ENCODE data around the gene SLC18B1. TPM values are rescaled to one million over a fixed set of nuclear protein-coding genes. Genes with fewer than 3 reads are reported as not detected.

Gene SLC18B1
- total and polyA plus RNA-seq, 10 of the 15 experiments (the other 5 are each of a cell fraction or from before 2014, with no cell fraction given) = 3.5 to 11.8 (median 7.1) TPM

DNA sequence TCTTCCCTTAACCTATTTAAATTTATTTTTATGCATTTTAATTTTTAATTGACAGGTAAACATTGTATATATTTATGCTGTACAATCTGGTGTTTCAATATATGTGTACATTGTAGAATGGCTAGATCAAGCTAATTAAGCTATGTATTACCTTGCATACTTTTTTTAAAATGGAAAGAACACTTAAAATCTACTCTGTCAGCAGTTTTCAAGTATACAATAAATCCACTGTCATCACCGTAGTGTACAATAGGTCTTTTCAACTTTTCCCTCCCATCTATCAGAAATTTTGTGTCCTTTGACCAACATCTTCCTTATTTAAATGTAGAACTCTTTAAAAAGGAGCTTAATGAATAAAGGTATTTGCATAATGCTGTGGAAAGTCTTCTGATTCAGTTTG is 43.5 kb upstream of the SLC18B1 start:
- DNase-seq (ENCODE audit: low read depth, low spot score) (no peak), ATAC-seq (no peak), FAIRE-seq (peak; percentile 31)
- Histone ChIP-seq H4K20me1 (ENCODE audit: control insufficient read depth, insufficient read depth) (no peaks in the 10 kb centered on the region), H3K27ac (ENCODE audit: control insufficient read depth, insufficient read depth) (no peak overlapping the region), H3K9ac (ENCODE audit: control insufficient read depth, insufficient read depth, low read length) (no peak overlapping the region), H3K4me3 (no peak overlapping the region), H3K4me1 (ENCODE audit: control insufficient read depth, insufficient read depth, low read length) (no peaks in the 10 kb centered on the region), H3K79me2 (ENCODE audit: control insufficient read depth, insufficient read depth, low read length) (no peaks in the 10 kb centered on the region), H3K9me3 (replicated peaks; ENCODE audit: control insufficient read depth, insufficient read depth, low read length) (no peaks in the 10 kb centered on the region), H3K36me3 (ENCODE audit: control insufficient read depth in 2 of 2, insufficient read depth in 2 of 2, low read length in 1 of 2) (no peaks in the 10 kb centered on the region), H3K4me2 (ENCODE audit: control insufficient read depth, insufficient read depth) (no peak overlapping the region), H2AFZ (ENCODE audit: control insufficient read depth, low read depth, low read length) (no peak overlapping the region), H3K27me3 (replicated peaks in 1 of 2; ENCODE audit: control insufficient read depth in 2 of 2, insufficient read depth in 2 of 2, low read length in 1 of 2) (no peaks in the 10 kb centered on the region)
- SMC1A ChIA-PET (ENCODE audit: uncharacterized antibody, unreplicated experiment) = no interaction called here
- POLR2A ChIA-PET = no interaction called here
- in situ Hi-C loops (cut with MboI) (no loop called here), intact Hi-C loops (cut with micrococcal nuclease; ENCODE audit: unreplicated experiment) (no loop called here)
- CTCF ChIA-PET = interaction anchor here (1.0 kb wide), 1 partner anchor 19 kb away, joined by 3 read pairs; no protein-coding TSS in a partner anchor
- TF ChIP-seq RAD21 (IDR thresholded peaks at IDR 0.05; ENCODE audit: insufficient read depth, low read depth, low read length) (no peak), TCF7 (IDR thresholded peaks at IDR 0.05; ENCODE audit: borderline replicate concordance) (no peak), BRCA1 (IDR thresholded peaks at IDR 0.05; ENCODE audit: low read depth, low read length) (no peak), DPF2 (IDR thresholded peaks at IDR 0.05) (no peak), EED (IDR thresholded peaks at IDR 0.05; ENCODE audit: low read depth) (no peak), ASH2L (IDR thresholded peaks at IDR 0.05; ENCODE audit: borderline replicate concordance, low read depth) (no peak), CHD1 (IDR thresholded peaks at IDR 0.05; ENCODE audit: low read depth, low read length) (no peak), LARP7 (IDR thresholded peaks at IDR 0.05) (no peak), POLR2AphosphoS2 (IDR thresholded peaks at IDR 0.05; ENCODE audit: low read depth, low read length) (no peak), NR2C2 (IDR thresholded peaks at IDR 0.05; ENCODE audit: borderline replicate concordance, control insufficient read depth, insufficient read length, low read depth) (no peak), TARDBP (IDR thresholded peaks at IDR 0.05; ENCODE audit: borderline replicate concordance) (no peak), SMAD1 (IDR thresholded peaks at IDR 0.05; ENCODE audit: low read depth, partially characterized antibody) (no peak), KDM1A (IDR thresholded peaks at IDR 0.05; ENCODE audit: borderline replicate concordance) (no peak), CHD4 (IDR thresholded peaks at IDR 0.05) (no peak)
- TF ChIP-seq, protein P1, sequence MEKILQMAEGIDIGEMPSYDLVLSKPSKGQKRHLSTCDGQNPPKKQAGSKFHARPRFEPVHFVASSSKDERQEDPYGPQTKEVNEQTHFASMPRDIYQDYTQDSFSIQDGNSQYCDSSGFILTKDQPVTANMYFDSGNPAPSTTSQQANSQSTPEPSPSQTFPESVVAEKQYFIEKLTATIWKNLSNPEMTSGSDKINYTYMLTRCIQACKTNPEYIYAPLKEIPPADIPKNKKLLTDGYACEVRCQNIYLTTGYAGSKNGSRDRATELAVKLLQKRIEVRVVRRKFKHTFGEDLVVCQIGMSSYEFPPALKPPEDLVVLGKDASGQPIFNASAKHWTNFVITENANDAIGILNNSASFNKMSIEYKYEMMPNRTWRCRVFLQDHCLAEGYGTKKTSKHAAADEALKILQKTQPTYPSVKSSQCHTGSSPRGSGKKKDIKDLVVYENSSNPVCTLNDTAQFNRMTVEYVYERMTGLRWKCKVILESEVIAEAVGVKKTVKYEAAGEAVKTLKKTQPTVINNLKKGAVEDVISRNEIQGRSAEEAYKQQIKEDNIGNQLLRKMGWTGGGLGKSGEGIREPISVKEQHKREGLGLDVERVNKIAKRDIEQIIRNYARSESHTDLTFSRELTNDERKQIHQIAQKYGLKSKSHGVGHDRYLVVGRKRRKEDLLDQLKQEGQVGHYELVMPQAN (conservative IDR thresholded peaks at IDR 0.05) = no peak
- TF ChIP-seq, protein P2, sequence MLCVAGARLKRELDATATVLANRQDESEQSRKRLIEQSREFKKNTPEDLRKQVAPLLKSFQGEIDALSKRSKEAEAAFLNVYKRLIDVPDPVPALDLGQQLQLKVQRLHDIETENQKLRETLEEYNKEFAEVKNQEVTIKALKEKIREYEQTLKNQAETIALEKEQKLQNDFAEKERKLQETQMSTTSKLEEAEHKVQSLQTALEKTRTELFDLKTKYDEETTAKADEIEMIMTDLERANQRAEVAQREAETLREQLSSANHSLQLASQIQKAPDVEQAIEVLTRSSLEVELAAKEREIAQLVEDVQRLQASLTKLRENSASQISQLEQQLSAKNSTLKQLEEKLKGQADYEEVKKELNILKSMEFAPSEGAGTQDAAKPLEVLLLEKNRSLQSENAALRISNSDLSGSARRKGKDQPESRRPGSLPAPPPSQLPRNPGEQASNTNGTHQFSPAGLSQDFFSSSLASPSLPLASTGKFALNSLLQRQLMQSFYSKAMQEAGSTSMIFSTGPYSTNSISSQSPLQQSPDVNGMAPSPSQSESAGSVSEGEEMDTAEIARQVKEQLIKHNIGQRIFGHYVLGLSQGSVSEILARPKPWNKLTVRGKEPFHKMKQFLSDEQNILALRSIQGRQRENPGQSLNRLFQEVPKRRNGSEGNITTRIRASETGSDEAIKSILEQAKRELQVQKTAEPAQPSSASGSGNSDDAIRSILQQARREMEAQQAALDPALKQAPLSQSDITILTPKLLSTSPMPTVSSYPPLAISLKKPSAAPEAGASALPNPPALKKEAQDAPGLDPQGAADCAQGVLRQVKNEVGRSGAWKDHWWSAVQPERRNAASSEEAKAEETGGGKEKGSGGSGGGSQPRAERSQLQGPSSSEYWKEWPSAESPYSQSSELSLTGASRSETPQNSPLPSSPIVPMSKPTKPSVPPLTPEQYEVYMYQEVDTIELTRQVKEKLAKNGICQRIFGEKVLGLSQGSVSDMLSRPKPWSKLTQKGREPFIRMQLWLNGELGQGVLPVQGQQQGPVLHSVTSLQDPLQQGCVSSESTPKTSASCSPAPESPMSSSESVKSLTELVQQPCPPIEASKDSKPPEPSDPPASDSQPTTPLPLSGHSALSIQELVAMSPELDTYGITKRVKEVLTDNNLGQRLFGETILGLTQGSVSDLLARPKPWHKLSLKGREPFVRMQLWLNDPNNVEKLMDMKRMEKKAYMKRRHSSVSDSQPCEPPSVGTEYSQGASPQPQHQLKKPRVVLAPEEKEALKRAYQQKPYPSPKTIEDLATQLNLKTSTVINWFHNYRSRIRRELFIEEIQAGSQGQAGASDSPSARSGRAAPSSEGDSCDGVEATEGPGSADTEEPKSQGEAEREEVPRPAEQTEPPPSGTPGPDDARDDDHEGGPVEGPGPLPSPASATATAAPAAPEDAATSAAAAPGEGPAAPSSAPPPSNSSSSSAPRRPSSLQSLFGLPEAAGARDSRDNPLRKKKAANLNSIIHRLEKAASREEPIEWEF (IDR thresholded peaks at IDR 0.05; ENCODE audit: insufficient replicate concordance, low read depth, low read length) = no peak
- TF ChIP-seq, protein P3, sequence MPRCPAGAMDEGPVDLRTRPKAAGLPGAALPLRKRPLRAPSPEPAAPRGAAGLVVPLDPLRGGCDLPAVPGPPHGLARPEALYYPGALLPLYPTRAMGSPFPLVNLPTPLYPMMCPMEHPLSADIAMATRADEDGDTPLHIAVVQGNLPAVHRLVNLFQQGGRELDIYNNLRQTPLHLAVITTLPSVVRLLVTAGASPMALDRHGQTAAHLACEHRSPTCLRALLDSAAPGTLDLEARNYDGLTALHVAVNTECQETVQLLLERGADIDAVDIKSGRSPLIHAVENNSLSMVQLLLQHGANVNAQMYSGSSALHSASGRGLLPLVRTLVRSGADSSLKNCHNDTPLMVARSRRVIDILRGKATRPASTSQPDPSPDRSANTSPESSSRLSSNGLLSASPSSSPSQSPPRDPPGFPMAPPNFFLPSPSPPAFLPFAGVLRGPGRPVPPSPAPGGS (IDR thresholded peaks at IDR 0.05; ENCODE audit: borderline replicate concordance, insufficient read depth, low read depth, low read length, poor library complexity, severe bottlenecking) = no peak
- no TSS peak for BruUV-seq (replicated peaks)
- WGBS (ENCODE audit: insufficient coverage, insufficient replicate concordance, low lambda C conversion rate, missing lambda C conversion rate) = 0% methylated on average over 1 of the region's 1 CpG
- RAD21 ChIA-PET (ENCODE audit: unreplicated experiment) = no interaction called here

Measured in GM12878 (cell line).